Measurements from ENCODE around the gene PRAMEF8. TPM values are rescaled to one million over a fixed set of nuclear protein-coding genes. Genes with fewer than 3 reads are reported as not detected.
"Not testable (repeated sequence)": the region's sequence is repeated elsewhere in the genome, so short reads cannot be mapped to it uniquely, and the experiment has no call there.

The PRAMEF8 gene
- total RNA-seq, result not detected

- not testable (repeated sequence) for H3K27me3 ChIP-seq; H3K27ac ChIP-seq; H3K4me3 ChIP-seq; DNase-seq (ENCODE audit: low spot score in 2 of 2); H3K36me3 ChIP-seq; H3K4me1 ChIP-seq; H3K9me3 ChIP-seq
- no CpG with 5 or more reads among the region's 1 CpG for WGBS
Measured at GRCh38 chr1:13285037-13285436, at the start of gene PRAMEF8. TSS of gene PRAMEF8 (minus strand) at chr1:13285137. CDS start at chr1:13284091, 1,046 bp downstream.

GRCh38 chr1:13315281-13315680 lies 30.3 kb upstream of the PRAMEF8 start, which contains the start of gene PRAMEF15:
TSS of gene PRAMEF15 (plus strand) at chr1:13315581. CDS start at chr1:13318408, 2,827 bp downstream.
- H3K4me3 ChIP-seq; H3K36me3 ChIP-seq; H3K4me1 ChIP-seq; DNase-seq (ENCODE audit: low spot score in 2 of 2); H3K27me3 ChIP-seq; H3K27ac ChIP-seq; H3K9me3 ChIP-seq: not testable (repeated sequence)
- 73% methylated on average over 4 of the region's 4 CpGs for WGBS

- WGBS, result no CpG with 5 or more reads among the region's 1 CpG
- H3K4me3 ChIP-seq; DNase-seq (ENCODE audit: low spot score in 2 of 2); H3K9me3 ChIP-seq; H3K4me1 ChIP-seq; H3K27ac ChIP-seq; H3K27me3 ChIP-seq; H3K36me3 ChIP-seq: not testable (repeated sequence)
Measured at GRCh38 chr1:13303239-13303638, 18.3 kb upstream of the PRAMEF8 start, which contains the start of gene PRAMEF33. TSS of gene PRAMEF33 (plus strand) at chr1:13303539. CDS start at chr1:13305955, 2,416 bp downstream.

GRCh38 chr1:13302197-13302596 lies 17.3 kb upstream of the PRAMEF8 start:
- not testable (repeated sequence) for H3K27me3 ChIP-seq

GRCh38 chr1:13298699-13299098 lies 13.8 kb upstream of the PRAMEF8 start:
- H3K36me3 ChIP-seq; H3K27me3 ChIP-seq; H3K4me3 ChIP-seq; H3K4me1 ChIP-seq; H3K27ac ChIP-seq; DNase-seq (ENCODE audit: low spot score in 2 of 2); H3K9me3 ChIP-seq: not testable (repeated sequence)
- WGBS, result no CpG with 5 or more reads among the region's 27 CpGs

More at GRCh38 chr1:13302197-13302596, 17.3 kb upstream of the PRAMEF8 start:
- H3K9me3 ChIP-seq; H3K27ac ChIP-seq; H3K36me3 ChIP-seq; H3K4me1 ChIP-seq; DNase-seq (ENCODE audit: low spot score in 2 of 2); H3K4me3 ChIP-seq: not testable (repeated sequence)

GRCh38 chr1:13297216-13297931 lies 12.4 kb upstream of the PRAMEF8 start:
- H3K27me3 ChIP-seq; H3K36me3 ChIP-seq; H3K27ac ChIP-seq; H3K4me1 ChIP-seq; DNase-seq (ENCODE audit: low spot score in 2 of 2); H3K4me3 ChIP-seq; H3K9me3 ChIP-seq: not testable (repeated sequence)
- WGBS, result 83% methylated on average over 1 of the region's 5 CpGs

GRCh38 chr1:13289030-13289429 lies 4.1 kb upstream of the PRAMEF8 start:
- not testable (repeated sequence) for H3K4me1 ChIP-seq; H3K36me3 ChIP-seq; H3K27ac ChIP-seq; H3K4me3 ChIP-seq; DNase-seq (ENCODE audit: low spot score in 2 of 2); H3K27me3 ChIP-seq; H3K9me3 ChIP-seq
- no CpG with 5 or more reads among the region's 3 CpGs for WGBS

GRCh38 chr1:13279617-13280016 lies 5.3 kb downstream of the PRAMEF8 start:
- H3K27ac ChIP-seq; H3K27me3 ChIP-seq; H3K9me3 ChIP-seq; H3K36me3 ChIP-seq; H3K4me1 ChIP-seq; H3K4me3 ChIP-seq; DNase-seq (ENCODE audit: low spot score in 2 of 2): not testable (repeated sequence)
- 71% methylated on average over 3 of the region's 3 CpGs for WGBS

- H3K27me3 ChIP-seq; H3K4me3 ChIP-seq; DNase-seq (ENCODE audit: low spot score in 2 of 2); H3K4me1 ChIP-seq; H3K36me3 ChIP-seq; H3K27ac ChIP-seq; H3K9me3 ChIP-seq: not testable (repeated sequence)
- no CpG with 5 or more reads among the region's 6 CpGs for WGBS
Measured at GRCh38 chr1:13277016-13277415, 7.9 kb downstream of the PRAMEF8 start.

- H3K27ac ChIP-seq; H3K36me3 ChIP-seq; H3K9me3 ChIP-seq; DNase-seq (ENCODE audit: low spot score in 2 of 2); H3K27me3 ChIP-seq; H3K4me3 ChIP-seq; H3K4me1 ChIP-seq: not testable (repeated sequence)
- WGBS, result no CpG with 5 or more reads among the region's 3 CpGs
Measured at GRCh38 chr1:13265124-13265523, 19.8 kb downstream of the PRAMEF8 start.

- H3K4me3 ChIP-seq; H3K27me3 ChIP-seq; H3K27ac ChIP-seq; DNase-seq (ENCODE audit: low spot score in 2 of 2); H3K4me1 ChIP-seq; H3K36me3 ChIP-seq; H3K9me3 ChIP-seq: not testable (repeated sequence)
- WGBS, result no CpG with 5 or more reads among the region's 5 CpGs
Measured at GRCh38 chr1:13253898-13254297, 31.0 kb downstream of the PRAMEF8 start, which contains the start of gene PRAMEF5. TSS of gene PRAMEF5 (plus strand) at chr1:13254198. CDS start at chr1:13259269, 5,071 bp downstream.

GRCh38 chr1:13247122-13247521 lies 37.8 kb downstream of the PRAMEF8 start:
- H3K9me3 ChIP-seq; H3K4me1 ChIP-seq; H3K27ac ChIP-seq; H3K36me3 ChIP-seq; DNase-seq (ENCODE audit: low spot score in 2 of 2); H3K27me3 ChIP-seq; H3K4me3 ChIP-seq: not testable (repeated sequence)
- 86% methylated on average over 7 of the region's 7 CpGs for WGBS

- H3K4me1 ChIP-seq; DNase-seq (ENCODE audit: low spot score in 2 of 2); H3K4me3 ChIP-seq; H3K27ac ChIP-seq; H3K27me3 ChIP-seq; H3K9me3 ChIP-seq; H3K36me3 ChIP-seq: not testable (repeated sequence)
- 88% methylated on average over 2 of the region's 2 CpGs for WGBS
Measured at GRCh38 chr1:13246554-13246871, 38.4 kb downstream of the PRAMEF8 start.

- 87% methylated on average over 5 of the region's 5 CpGs for WGBS
- H3K4me1 ChIP-seq, H3K4me3 ChIP-seq, H3K9me3 ChIP-seq, H3K36me3 ChIP-seq, H3K27ac ChIP-seq, H3K27me3 ChIP-seq: not testable (repeated sequence)
- peak in 1 of 2 donors; percentile 48 for DNase-seq (ENCODE audit: low spot score in 2 of 2)
Measured at GRCh38 chr1:13245841-13246553, 38.9 kb downstream of the PRAMEF8 start.

Measured in suprapubic skin (tissue), 4 donors.